ENCODE results near the gene SEMA7A. TPM values are rescaled to one million over a fixed set of nuclear protein-coding genes. Genes with fewer than 3 reads are reported as not detected.

SEMA7A gene
- total and polyA plus RNA-seq, 9 of the 15 experiments (the other 6 are each of a cell fraction or from before 2014, with no cell fraction given), result 0.04 to 8.2 (median 5.4) TPM; not detected in 1

- TF ChIP-seq PBX2 (CRISPR knock-in tag; IDR thresholded peaks at IDR 0.05; ENCODE audit: low read depth) (no peak), PBX2 (tag; conservative IDR thresholded peaks at IDR 0.05; ENCODE audit: low read depth) (0 out of 2 replicates have a peak, but pooled peaks have one; percentile 44), SMARCE1 (IDR thresholded peaks at IDR 0.05) (peak; percentile 53; the same call in 1 of the 2 replicates), MTA3 (IDR thresholded peaks at IDR 0.05; ENCODE audit: borderline replicate concordance) (0 out of 2 replicates have a peak, but pooled peaks have one; percentile 36), MTF1 (CRISPR knock-in tag; IDR thresholded peaks at IDR 0.05; ENCODE audit: borderline replicate concordance) (no peak), ZNF668 (CRISPR knock-in tag; IDR thresholded peaks at IDR 0.05) (0 out of 2 replicates have a peak, but pooled peaks have one; percentile 29), ZEB2 (IDR thresholded peaks at IDR 0.05) (peak; percentile 97), NR0B1 (IDR thresholded peaks at IDR 0.05; ENCODE audit: partially characterized antibody) (no peak), TCF7L2 (IDR thresholded peaks at IDR 0.05; ENCODE audit: low read depth, low read length) (no peak), BCOR (IDR thresholded peaks at IDR 0.05) (peak; percentile 38; the same call in 1 of the 2 replicates), SPI1 (IDR thresholded peaks at IDR 0.05; ENCODE audit: borderline replicate concordance, low read depth, low read length) (peak; percentile 100), ETS1 (conservative IDR thresholded peaks at IDR 0.05; ENCODE audit: control insufficient read depth, low read depth, low read length) (no peak), ESRRA (IDR thresholded peaks at IDR 0.05; ENCODE audit: borderline replicate concordance, low read depth) (peak; percentile 92), TCF3 (CRISPR knock-in tag; IDR thresholded peaks at IDR 0.05) (peak; percentile 54; the same call in 1 of the 2 replicates), ATF3 (IDR thresholded peaks at IDR 0.05) (peak; percentile 11; the same call in 1 of the 2 replicates), ATF3 (CRISPR knock-in tag; conservative IDR thresholded peaks at IDR 0.05) (no peak), JUND (IDR thresholded peaks at IDR 0.05; ENCODE audit: borderline replicate concordance, low read depth, low read length) (0 out of 2 replicates have a peak, but pooled peaks have one; percentile 33), JUND (tag; IDR thresholded peaks at IDR 0.05; ENCODE audit: borderline replicate concordance, low read depth, low read length) (peak; percentile 76; the same call in 2 of the 3 replicates), CTBP1 (IDR thresholded peaks at IDR 0.05; ENCODE audit: borderline replicate concordance) (peak; percentile 100), ZNF589 (CRISPR knock-in tag; IDR thresholded peaks at IDR 0.05; ENCODE audit: low read depth) (no peak), ZNF655 (CRISPR knock-in tag; IDR thresholded peaks at IDR 0.05) (no peak)
Observed at GRCh38 chr15:74390647-74391288, 43.0 kb downstream of the SEMA7A start (continued).

Measured in K562 (cell line).